D721Med (cell line): ENCODE results near the gene ZNF79.

Experiments used
- DNase-seq: peaks from one replicate; pipeline ENCODE4 v3.0.0; 2011; ENCODE audit warnings: low spot score; ENCODE audit not compliant: insufficient read length
- FAIRE-seq: peaks from 2 replicates; lab custom pipeline; 2011; peaks lifted over from hg19 to GRCh38; lab: Jason Lieb, UNC
- CTCF ChIP-seq: IDR thresholded peaks from 2 replicates; pipeline ENCODE4 v1.5.1; 2012; ENCODE audit warnings: mild to moderate bottlenecking, control low read depth; ENCODE audit not compliant: insufficient read depth; ENCODE audit errors: missing control alignments

The ZNF79 gene

GRCh38 chr9:127444921-127445850, 21.0 kb downstream of the ZNF79 start:
- DNase-seq (no peak), FAIRE-seq (no peak)

GRCh38 chr9:127445851-127446712, 21.9 kb downstream of the ZNF79 start:
- FAIRE-seq (no peak), DNase-seq (no peak)
- TF ChIP-seq CTCF: no peak

More at GRCh38 chr9:127444921-127445850, 21.0 kb downstream of the ZNF79 start:
- TF ChIP-seq CTCF: no peak

GRCh38 chr9:127446713-127447415, 22.7 kb downstream of the ZNF79 start:
- TF ChIP-seq CTCF: no peak
- DNase-seq: no peak
- FAIRE-seq: no peak

- no peak for FAIRE-seq
- DNase-seq: no peak
Observed at GRCh38 chr9:127447416-127448111, 23.4 kb downstream of the ZNF79 start.

GRCh38 chr9:127448112-127448805, 24.1 kb downstream of the ZNF79 start:
- DNase-seq: no peak
- no peak for TF ChIP-seq CTCF
- FAIRE-seq: no peak

More at GRCh38 chr9:127447416-127448111, 23.4 kb downstream of the ZNF79 start:
- TF ChIP-seq CTCF: no peak
